ENCODE data around the gene MYH6. TPM values are rescaled to one million over a fixed set of nuclear protein-coding genes. Genes with fewer than 3 reads are reported as not detected.

MYH6 gene
- total RNA-seq, 2 experiments from 2014 or later = not detected

- DNase-seq (no peak), ATAC-seq (no peak)
- Mint-ChIP-seq H3K27ac (no peak overlapping the region), H3K27me3 (ENCODE audit: low read depth) (peaks cover 12% of the 10 kb centered on the region), H3K9me3 (ENCODE audit: insufficient read depth) (no peaks in the 10 kb centered on the region), H3K36me3 (ENCODE audit: low read depth) (no peaks in the 10 kb centered on the region), H3K4me1 (ENCODE audit: low read depth) (peaks cover 1% of the 10 kb centered on the region), H3K4me3 (no peak overlapping the region)
- ChIA-PET CTCF (interaction anchor here (1.0 to 2.0 kb wide), 2 partner anchors 19 to 34 kb away, joined by 4 to 8 read pairs; no protein-coding TSS in a partner anchor), POLR2A (no interaction called here)
These were observed 61.9 kb downstream of the MYH6 start for GRCh38 chr14:23345987-23346692.

- ATAC-seq = no peak
- ChIA-PET POLR2A (interaction anchor here (0.7 kb wide), 1 partner anchor 10 kb away, joined by 3 read pairs; no protein-coding TSS in a partner anchor), CTCF (interaction anchor here (2.5 kb wide), 1 partner anchor 36 kb away, joined by 12 read pairs; no protein-coding TSS in a partner anchor)
- DNase-seq = no peak
- Mint-ChIP-seq H3K36me3 (ENCODE audit: low read depth) (peaks cover 2% of the 10 kb centered on the region), H3K27ac (no peak overlapping the region), H3K4me1 (ENCODE audit: low read depth) (no peaks in the 10 kb centered on the region), H3K27me3 (ENCODE audit: low read depth) (peaks cover 6% of the 10 kb centered on the region), H3K4me3 (no peak overlapping the region), H3K9me3 (ENCODE audit: insufficient read depth) (peaks cover 4% of the 10 kb centered on the region)
These were observed 63.6 kb downstream of the MYH6 start for GRCh38 chr14:23344481-23344880.

GRCh38 chr14:23339506-23340268 is 68.4 kb downstream of the MYH6 start:
- no peak overlapping the region for H3K27ac Mint-ChIP-seq
- ChIA-PET CTCF (interaction anchor here (1.6 kb wide), 1 partner anchor 40 kb away, joined by 9 read pairs; no protein-coding TSS in a partner anchor), POLR2A (no interaction called here)
- no peak overlapping the region for H3K4me3 Mint-ChIP-seq
- peaks cover 4% of the 10 kb centered on the region for H3K9me3 Mint-ChIP-seq (ENCODE audit: insufficient read depth)
- DNase-seq = no peak
- H3K4me1 Mint-ChIP-seq (ENCODE audit: low read depth) = no peaks in the 10 kb centered on the region
- peaks cover 5% of the 10 kb centered on the region for H3K36me3 Mint-ChIP-seq (ENCODE audit: low read depth)
- peaks cover 28% of the 10 kb centered on the region for H3K27me3 Mint-ChIP-seq (ENCODE audit: low read depth)
- ATAC-seq = no peak

GRCh38 chr14:23335623-23336022 is 72.5 kb downstream of the MYH6 start:
- DNase-seq (no peak), ATAC-seq (no peak)
- no peaks in the 10 kb centered on the region for H3K4me1 Mint-ChIP-seq (ENCODE audit: low read depth)
- peaks cover 3% of the 10 kb centered on the region for H3K9me3 Mint-ChIP-seq (ENCODE audit: insufficient read depth)
- H3K4me3 Mint-ChIP-seq = no peak overlapping the region
- CTCF ChIA-PET = interaction anchor here (1.4 kb wide), 1 partner anchor 14 kb away, joined by 5 read pairs; the partner anchor contains the start of gene PABPN1
- H3K27ac Mint-ChIP-seq = no peak overlapping the region
- H3K27me3 Mint-ChIP-seq (ENCODE audit: low read depth) = peaks cover 27% of the 10 kb centered on the region
- POLR2A ChIA-PET = interaction anchor here (0.5 kb wide), 1 partner anchor 547 kb away, joined by 6 read pairs; no protein-coding TSS in a partner anchor
- peaks cover 5% of the 10 kb centered on the region for H3K36me3 Mint-ChIP-seq (ENCODE audit: low read depth)

Small RNA genes lying within 50 kb of the gene (microRNA-seq; reads per million reads assigned to microRNA genes)
- gene MIR208A = not detected
- gene MIR208B = not detected

Other genes starting within 250 kb of the MYH6 start
- gene SLC7A8, start 224.6 kb downstream of the MYH6 start, total RNA-seq = under 1 TPM; 0.24 to 0.57 TPM
- gene RNF212B, start 170.3 kb downstream of the MYH6 start, total RNA-seq = not detected
- gene HOMEZ, start 122.1 kb downstream of the MYH6 start, total RNA-seq = 1 to 10 TPM; 7.8 to 9.2 TPM
- 10 to 100 TPM; 22.6 to 28.3 TPM for gene PPP1R3E, start 105.4 kb downstream of the MYH6 start, total RNA-seq
- gene BCL2L2, start 101.4 kb downstream of the MYH6 start, total RNA-seq = 1 to 10 TPM; 2.2 to 2.9 TPM
- gene PABPN1, start 86.8 kb downstream of the MYH6 start, total RNA-seq = 100 to 1,000 TPM; 200 to 210 TPM
- 1 to 10 TPM in 1 of 2 experiments, under 1 TPM in 1; 0.94 to 1.1 TPM for gene SLC22A17, start 55.4 kb downstream of the MYH6 start, total RNA-seq
- not detected for gene EFS, start 43.1 kb downstream of the MYH6 start, total RNA-seq
- not detected for gene IL25, start 35.5 kb downstream of the MYH6 start, total RNA-seq
- gene CMTM5, start 31.2 kb downstream of the MYH6 start, total RNA-seq = not detected
- not detected for gene MYH7, start 27.4 kb upstream of the MYH6 start, total RNA-seq
- gene NGDN, start 61.4 kb upstream of the MYH6 start, total RNA-seq = 10 to 100 TPM; 43.7 to 44.0 TPM
- 1 to 10 TPM in 1 of 2 experiments, under 1 TPM in 1; 0.90 to 1.5 TPM for gene ZFHX2, start 143.5 kb upstream of the MYH6 start, total RNA-seq
- gene THTPA, start 148.0 kb upstream of the MYH6 start, total RNA-seq = 1 to 10 TPM; 7.3 to 9.8 TPM
- 100 to 1,000 TPM; 267 to 276 TPM for gene AP1G2, start 159.5 kb upstream of the MYH6 start, total RNA-seq
- gene JPH4, start 170.5 kb upstream of the MYH6 start, total RNA-seq = not detected
- under 1 TPM; 0.24 to 0.44 TPM for gene DHRS2, start 228.1 kb upstream of the MYH6 start, total RNA-seq